ENCODE data around the gene APBB2.

APBB2 gene

DNA sequence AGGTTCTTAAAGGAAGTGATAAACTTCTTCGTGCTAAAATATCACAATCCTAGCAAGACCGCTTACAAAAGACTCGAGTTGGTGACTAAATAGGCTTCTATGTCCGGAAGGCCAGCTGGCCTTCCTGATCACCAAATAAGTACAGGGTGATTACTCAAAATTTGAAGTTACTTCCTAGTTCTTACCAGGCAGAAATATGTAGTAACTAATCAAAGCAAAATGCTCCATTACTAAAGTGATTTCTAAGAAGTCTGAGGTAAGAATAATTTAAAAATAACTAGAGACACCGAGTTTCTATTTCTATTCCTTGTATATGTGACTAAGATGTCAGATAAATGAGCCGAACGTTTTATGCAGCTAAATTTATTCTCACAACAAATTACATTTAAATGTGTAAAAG is 402.4 kb downstream of the APBB2 start:
- H3K4me3 ChIP-seq (ENCODE audit: low read depth, low read length) = no peak overlapping the region
- TF ChIP-seq, protein P1, sequence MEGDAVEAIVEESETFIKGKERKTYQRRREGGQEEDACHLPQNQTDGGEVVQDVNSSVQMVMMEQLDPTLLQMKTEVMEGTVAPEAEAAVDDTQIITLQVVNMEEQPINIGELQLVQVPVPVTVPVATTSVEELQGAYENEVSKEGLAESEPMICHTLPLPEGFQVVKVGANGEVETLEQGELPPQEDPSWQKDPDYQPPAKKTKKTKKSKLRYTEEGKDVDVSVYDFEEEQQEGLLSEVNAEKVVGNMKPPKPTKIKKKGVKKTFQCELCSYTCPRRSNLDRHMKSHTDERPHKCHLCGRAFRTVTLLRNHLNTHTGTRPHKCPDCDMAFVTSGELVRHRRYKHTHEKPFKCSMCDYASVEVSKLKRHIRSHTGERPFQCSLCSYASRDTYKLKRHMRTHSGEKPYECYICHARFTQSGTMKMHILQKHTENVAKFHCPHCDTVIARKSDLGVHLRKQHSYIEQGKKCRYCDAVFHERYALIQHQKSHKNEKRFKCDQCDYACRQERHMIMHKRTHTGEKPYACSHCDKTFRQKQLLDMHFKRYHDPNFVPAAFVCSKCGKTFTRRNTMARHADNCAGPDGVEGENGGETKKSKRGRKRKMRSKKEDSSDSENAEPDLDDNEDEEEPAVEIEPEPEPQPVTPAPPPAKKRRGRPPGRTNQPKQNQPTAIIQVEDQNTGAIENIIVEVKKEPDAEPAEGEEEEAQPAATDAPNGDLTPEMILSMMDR (IDR thresholded peaks at IDR 0.05; ENCODE audit: low read depth, low read length) = no peak

DNA sequence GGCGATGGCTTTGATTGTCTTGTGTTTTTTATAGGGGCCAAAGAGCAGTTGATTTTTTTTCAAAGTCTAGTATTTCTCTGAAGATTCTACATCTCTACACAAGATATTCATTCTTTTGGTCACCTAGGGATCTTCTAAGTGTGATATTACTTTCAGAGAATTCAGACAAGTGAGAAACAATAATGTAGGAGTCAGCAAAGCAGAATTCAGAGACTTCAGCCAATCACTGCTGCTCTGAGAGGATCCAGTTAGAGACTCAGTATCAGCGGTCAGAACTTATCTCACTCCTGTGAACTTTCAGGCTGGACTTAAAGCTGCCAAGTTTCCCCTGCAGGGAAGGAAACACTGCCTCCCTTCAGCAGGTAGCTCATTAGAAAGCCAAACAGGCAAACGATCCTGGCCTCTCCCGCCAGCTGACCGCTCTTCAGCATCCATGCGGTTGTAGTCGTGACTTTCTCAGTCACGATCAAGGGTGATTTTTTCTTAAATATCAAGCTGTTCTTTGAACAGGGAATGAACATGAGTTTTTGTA is 405.4 kb downstream of the APBB2 start:
- H3K4me3 ChIP-seq (ENCODE audit: low read depth, low read length) = no peak overlapping the region
- TF ChIP-seq, protein P1 (IDR thresholded peaks at IDR 0.05; ENCODE audit: low read depth, low read length) = no peak

DNA sequence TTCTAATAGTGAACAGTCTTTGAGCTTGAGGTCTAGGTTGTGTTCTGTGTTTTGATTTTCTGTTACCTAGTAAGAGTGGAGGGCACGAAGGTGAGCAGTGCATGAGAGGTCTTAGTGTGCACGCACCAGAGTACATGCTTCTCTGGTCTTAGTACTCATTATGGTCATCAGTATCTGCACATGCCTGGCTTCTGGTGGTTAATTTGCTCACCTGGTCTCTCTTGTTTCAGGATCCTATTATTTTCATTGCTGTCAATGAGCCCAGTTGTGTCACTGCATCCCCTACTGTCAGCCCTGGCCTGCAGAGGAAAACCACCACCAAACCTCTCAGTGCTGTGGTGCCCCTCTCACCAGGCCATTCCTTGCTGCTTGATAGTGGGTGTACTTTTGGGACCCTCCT is 409.7 kb downstream of the APBB2 start:
- H3K4me3 ChIP-seq (ENCODE audit: low read depth, low read length) = no peak overlapping the region
- TF ChIP-seq, protein P1 (IDR thresholded peaks at IDR 0.05; ENCODE audit: low read depth, low read length) = no peak

DNA sequence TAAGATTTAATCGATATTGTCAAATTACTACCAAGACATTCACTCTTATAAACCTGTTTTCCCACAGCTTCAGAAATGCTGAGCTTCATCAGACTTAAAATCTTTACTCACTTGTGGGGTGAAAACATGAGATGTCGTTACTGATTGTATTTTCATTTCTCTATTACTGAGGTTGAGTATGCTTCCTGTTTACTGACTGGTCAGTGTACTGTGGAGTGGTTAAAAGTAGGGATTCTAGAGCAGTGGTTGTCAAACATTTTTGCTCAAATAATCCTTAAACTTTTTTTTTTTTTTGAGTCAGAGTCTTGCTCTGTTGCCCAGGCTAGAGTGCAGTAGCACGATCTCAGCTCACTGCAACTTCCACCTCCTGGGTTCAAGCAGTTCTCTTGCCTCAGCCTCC is 414.3 kb downstream of the APBB2 start:
- TF ChIP-seq, protein P1 (IDR thresholded peaks at IDR 0.05; ENCODE audit: low read depth, low read length) = no peak
- no peak overlapping the region for H3K4me3 ChIP-seq (ENCODE audit: low read depth, low read length)

DNA sequence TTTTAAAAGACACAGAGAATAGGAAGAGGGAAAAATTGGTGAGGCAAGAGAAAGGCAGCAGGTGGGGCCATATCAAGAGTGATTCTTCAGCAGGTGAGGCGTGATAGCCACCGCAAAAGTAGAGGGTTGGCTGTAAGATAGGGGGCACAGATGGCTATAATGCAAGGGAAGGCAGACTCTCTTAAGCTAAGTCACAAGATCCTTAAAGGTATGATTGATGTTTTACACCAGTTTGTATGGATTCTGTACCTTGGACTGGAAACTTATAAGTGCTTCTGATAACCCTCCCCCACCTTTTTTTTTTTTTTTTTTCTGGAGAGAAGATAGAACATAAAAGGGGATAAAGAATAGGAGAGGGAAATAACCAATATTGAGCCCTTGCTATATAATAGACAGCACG is 424.6 kb downstream of the APBB2 start:
- TF ChIP-seq, protein P1 (IDR thresholded peaks at IDR 0.05; ENCODE audit: low read depth, low read length) = no peak
- no peak overlapping the region for H3K4me3 ChIP-seq (ENCODE audit: low read depth, low read length)

DNA sequence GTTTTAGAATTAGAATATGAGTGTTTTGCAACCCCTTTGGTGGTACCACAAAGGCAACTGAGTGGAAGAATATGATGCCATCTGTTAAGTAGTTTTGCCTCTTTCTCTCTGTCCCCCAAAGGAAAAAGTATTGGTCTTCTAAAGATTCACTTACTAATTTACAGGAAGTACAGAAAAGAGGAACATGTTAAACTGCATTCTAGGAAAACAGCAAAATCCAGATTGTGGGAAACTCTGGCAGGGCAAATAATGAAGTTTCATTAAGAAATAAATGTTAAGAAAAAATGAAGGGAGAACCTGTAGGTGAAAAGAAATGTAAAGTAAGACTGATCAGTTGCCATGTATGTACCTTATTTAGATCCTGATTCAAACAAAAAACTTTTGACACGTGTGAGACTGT is 425.3 kb downstream of the APBB2 start:
- H3K4me3 ChIP-seq (ENCODE audit: low read depth, low read length) = no peak overlapping the region
- TF ChIP-seq, protein P1 (IDR thresholded peaks at IDR 0.05; ENCODE audit: low read depth, low read length) = no peak

DNA sequence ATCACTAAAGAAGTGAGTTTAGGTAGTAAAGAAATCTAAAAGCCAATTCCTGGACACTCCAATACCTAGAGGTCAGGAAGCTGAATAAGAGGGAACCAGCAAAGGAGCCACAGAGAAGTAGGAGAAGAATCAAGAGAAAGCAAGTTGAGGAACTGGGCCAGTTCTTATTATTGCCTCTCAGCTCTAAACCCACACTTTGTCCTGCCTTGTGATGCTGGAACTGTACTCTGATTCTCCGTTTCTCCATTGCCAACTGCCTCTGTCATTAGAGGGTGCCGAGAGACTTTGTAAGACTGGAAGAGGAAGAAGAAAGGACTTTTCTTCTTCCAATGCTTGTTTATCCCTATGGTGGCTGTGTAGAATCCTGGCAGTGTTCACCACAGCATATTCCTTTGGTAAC is 426.0 kb downstream of the APBB2 start:
- TF ChIP-seq, protein P1 (IDR thresholded peaks at IDR 0.05; ENCODE audit: low read depth, low read length) = no peak

More for the DNA sequence above, 426.0 kb downstream of the APBB2 start:
- H3K4me3 ChIP-seq (ENCODE audit: low read depth, low read length) = no peak overlapping the region

Data from WI38 (cell line).